Coronary artery (tissue), 2 donors: Measurements from ENCODE around the gene SLC6A9.

Source experiments
- DNase-seq: peaks from one replicate; pipeline ENCODE4 v3.0.0-alpha.2; 2017; ENCODE audit warnings: low spot score
- H3K27ac ChIP-seq, 2 donors: fragments of 200-600 bp; sonication (generic); one replicate each; pipeline ENCODE4 v1.5.1; 2016 to 2019
- H3K4me3 ChIP-seq: fragments of 200-600 bp; sonication (generic); 2 replicates; pipeline ENCODE4 v1.5.1; 2016; ENCODE audit warnings: mild to moderate bottlenecking, moderate library complexity
- TF ChIP-seq, protein P1 (sequence below): fragments of 200-600 bp; sonication (generic); IDR thresholded peaks from one replicate; pipeline ENCODE4 v1.5.1; 2019; ENCODE audit warnings: antibody characterized with exemption

The SLC6A9 gene

DNA sequence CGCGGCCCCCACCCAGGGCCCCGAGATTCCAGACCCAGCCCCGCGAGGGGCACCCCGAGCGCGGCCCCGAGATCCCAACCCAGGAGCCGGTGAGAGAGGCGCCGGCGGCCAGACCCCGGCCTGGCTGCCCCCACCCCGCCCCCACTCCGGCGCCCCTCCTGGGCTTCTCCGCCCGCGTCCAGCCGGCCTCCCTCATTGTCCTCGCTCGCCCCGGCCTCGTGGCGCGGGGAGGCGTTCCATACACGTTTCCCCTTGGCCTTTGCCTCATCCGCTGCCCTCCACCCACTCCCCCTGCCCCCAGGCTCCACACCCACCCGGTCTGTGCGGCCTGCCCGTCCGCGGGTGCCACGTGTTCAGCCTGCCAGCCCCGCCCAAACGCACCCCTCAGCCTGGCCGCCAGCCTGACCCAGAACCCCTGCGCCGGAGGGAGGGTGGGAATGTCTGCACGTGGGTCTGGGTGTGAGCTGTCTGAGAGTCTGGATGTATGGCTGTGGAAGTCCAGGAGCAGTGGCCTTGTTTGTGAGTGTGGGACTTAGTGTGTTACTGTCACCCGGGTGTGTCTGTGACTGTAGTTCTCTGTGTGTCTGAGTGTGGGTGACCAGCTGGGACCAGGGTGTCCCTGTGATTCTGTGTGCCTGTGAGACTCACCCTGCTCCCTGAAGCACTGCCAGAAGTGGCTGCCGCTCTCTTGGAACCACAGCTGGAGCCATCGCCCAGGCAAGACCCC lies 51.6 kb downstream of the SLC6A9 start:
- Histone ChIP-seq H3K4me3 (peak overlapping the region; percentile 89), H3K27ac (peak overlapping the region in 1 of 2 donors; percentile 82)
- TF ChIP-seq, protein P1, sequence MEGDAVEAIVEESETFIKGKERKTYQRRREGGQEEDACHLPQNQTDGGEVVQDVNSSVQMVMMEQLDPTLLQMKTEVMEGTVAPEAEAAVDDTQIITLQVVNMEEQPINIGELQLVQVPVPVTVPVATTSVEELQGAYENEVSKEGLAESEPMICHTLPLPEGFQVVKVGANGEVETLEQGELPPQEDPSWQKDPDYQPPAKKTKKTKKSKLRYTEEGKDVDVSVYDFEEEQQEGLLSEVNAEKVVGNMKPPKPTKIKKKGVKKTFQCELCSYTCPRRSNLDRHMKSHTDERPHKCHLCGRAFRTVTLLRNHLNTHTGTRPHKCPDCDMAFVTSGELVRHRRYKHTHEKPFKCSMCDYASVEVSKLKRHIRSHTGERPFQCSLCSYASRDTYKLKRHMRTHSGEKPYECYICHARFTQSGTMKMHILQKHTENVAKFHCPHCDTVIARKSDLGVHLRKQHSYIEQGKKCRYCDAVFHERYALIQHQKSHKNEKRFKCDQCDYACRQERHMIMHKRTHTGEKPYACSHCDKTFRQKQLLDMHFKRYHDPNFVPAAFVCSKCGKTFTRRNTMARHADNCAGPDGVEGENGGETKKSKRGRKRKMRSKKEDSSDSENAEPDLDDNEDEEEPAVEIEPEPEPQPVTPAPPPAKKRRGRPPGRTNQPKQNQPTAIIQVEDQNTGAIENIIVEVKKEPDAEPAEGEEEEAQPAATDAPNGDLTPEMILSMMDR, result no peak
- DNase-seq, result no peak

DNA sequence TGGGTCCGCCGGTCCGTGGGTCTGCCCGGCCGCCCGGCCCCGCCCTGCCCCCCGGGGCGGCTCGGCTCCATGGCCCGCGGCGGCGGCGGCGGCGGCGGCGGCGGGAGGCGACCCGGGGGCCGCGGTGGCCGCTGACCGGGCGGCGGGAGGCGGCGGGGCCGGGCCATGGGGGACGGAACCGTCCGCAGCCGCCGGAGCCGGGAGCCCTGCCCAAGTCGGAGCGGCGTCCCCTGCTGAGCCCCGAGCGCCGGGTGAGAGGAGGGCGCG lies 52.1 kb downstream of the SLC6A9 start:
- H3K4me3 ChIP-seq, result peak overlapping the region; percentile 89
- no peak for DNase-seq
- H3K27ac ChIP-seq, result peak overlapping the region in 1 of 2 donors; percentile 82
- TF ChIP-seq, protein P1, result no peak

DNA sequence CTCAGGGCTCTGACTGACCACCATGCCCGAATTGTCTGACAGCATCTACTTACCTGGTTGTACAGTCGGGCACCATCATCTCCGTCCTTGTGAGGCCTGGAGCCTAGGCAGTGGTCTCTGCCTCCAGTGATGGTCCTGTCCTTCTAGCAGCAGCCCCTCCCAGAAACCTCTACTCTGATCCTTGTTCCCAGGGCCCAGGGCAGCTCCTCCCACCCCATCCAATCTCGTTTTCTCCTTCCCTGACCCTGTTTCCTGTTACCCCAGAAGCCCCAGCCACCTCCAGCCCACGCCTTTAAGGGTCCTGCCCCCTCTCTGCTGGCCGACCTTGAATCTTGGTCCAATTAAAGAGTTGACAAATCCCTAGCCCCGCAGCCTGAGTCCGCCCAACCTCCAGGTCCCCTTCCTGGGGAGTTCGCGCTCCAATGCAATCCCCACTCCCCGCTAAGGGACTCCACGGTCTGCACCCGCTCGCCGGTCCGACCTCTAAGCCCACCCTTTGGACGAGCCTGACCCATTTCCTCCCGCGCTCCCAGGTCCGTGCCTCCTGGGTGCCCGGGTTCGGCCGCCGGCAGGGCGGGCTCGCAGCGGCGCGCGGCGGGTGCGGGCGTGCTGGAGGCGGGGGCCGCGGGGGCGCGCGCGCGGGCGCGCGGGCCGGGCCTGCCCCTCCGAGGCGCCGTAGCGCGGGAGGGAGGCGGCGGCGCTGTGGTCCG lies 52.6 kb downstream of the SLC6A9 start, which contains the start of gene B4GALT2:
TSS of gene B4GALT2 (plus strand) at position 660 of the 710 bp plus-strand sequence. CDS start 1,951 bp downstream, outside the sequence.
- no peak for DNase-seq
- H3K27ac ChIP-seq, result peak within 1 kb of the TSS in 1 of 2 donors; percentile 82
- TF ChIP-seq, protein P1, result no peak
- peak within 1 kb of the TSS; percentile 89 for H3K4me3 ChIP-seq

DNA sequence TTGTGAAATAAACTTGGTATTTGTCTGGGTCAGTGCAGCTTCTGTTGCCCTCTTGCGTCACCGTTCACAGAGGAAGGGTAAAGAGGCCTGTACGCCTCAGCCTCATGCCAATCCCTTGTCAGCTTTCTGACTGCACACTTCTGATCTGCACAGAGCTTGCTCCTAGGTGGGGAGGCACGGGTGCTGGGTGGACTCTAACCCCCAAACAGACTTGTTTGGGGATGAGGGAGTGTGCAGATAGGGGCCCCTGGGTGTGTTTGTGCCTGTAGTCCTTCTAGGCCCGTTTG lies 53.1 kb downstream of the SLC6A9 start:
- TF ChIP-seq, protein P1, result no peak
- Histone ChIP-seq H3K27ac (no peak overlapping the region), H3K4me3 (peak overlapping the region; percentile 89)
- no peak for DNase-seq

DNA sequence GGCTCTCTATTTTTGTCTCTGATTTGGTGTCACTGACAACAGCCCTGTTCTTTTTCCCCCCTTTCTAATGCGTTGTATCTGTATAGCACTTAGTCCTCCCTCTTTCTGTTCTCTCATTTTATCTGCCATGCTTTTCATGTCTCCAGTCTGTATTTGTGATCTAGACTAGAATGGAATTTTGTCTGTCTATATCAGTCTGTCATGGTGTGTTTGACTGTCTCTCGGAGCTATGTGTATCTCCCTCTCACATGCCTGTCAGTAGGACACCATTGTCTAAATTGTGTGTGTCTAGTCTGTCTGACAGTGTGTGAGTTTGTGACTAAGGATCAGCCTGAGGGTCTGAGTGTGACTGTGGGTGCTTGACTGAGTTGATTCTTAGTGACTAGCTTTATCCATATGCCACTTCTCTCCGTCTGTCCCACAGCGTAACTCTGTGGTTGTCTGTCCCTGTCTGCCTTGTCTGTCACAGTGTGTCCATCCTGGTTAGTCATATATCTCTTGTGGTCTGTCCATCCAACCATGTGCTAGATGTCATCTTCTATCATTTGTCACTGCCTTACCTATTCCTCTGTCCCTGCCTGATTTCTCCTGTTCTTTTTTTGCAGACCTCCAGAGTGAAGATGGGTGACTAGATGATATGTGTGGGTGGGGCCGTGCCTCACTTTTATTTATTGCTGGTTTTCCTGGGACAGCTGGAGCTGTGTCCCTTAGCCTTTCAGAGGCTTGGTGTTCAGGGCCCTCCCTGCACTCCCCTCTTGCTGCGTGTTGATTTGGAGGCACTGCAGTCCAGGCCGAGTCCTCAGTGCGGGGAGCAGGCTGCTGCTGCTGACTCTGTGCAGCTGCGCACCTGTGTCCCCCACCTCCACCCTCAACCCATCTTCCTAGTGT lies 53.6 kb downstream of the SLC6A9 start:
- DNase-seq, result no peak
- no peak overlapping the region for H3K4me3 ChIP-seq
- TF ChIP-seq, protein P1, result no peak
- H3K27ac ChIP-seq, result no peak overlapping the region

DNA sequence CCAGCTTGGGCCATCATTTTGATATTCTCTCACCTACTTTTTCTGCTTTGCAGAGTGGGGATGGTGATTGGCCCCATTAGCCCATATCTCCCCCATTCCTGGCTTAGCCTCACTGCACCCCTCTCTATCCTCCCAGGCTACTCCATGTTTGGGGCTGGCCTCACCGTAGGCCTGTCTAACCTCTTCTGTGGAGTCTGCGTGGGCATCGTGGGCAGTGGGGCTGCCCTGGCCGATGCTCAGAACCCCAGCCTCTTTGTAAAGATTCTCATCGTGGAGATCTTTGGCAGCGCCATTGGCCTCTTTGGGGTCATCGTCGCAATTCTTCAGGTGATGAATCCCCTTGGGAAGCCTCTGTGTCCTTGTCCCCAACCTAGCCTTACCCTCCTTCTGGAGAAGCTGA lies 54.4 kb downstream of the SLC6A9 start:
- no peak overlapping the region for H3K27ac ChIP-seq

More for the DNA sequence above, 54.4 kb downstream of the SLC6A9 start:
- TF ChIP-seq, protein P1, result no peak
- H3K4me3 ChIP-seq, result peak overlapping the region; percentile 95
- no peak for DNase-seq
